Pancreas (tissue), 10 donors: ENCODE data around the gene OR6Y1. TPM values are rescaled to one million over a fixed set of nuclear protein-coding genes. Genes with fewer than 3 reads are reported as not detected.

Experiments used
- ATAC-seq, 4 donors: fragments of 200-7000 bp; cut with Tn5 transposase; one replicate each; pipeline versions ENCODE4 v1.8.0 to v1.9.1; 2020; ENCODE audit warnings: mild to moderate bottlenecking in 4 of 4, moderate library complexity in 4 of 4
- DNase-seq, 6 donors: peaks; one replicate each; pipeline ENCODE4 v3.0.0-alpha.2; 2020
- FAIRE-seq: peaks from 2 replicates; lab custom pipeline; 2012; peaks lifted over from hg19 to GRCh38; lab: Jason Lieb, UNC
- H3K27ac ChIP-seq, 4 donors: fragments of 200-600 bp; sonication (generic); 1 replicate in 3 of 4; 2 replicates in 1 of 4; pipeline versions ENCODE4 v1.5.0 to v1.8.0; 2020
- H3K27me3 ChIP-seq, 4 donors: fragments of 200-600 bp; one replicate each; pipeline ENCODE4 v1.8.0; 2021
- H3K36me3 ChIP-seq, 3 donors: fragments of 200-600 bp; sonication (generic) in 1 of 3; one replicate each; pipeline versions ENCODE4 v1.5.0 to v1.8.0; 2020 to 2021
- H3K4me1 ChIP-seq, 3 donors: fragments of 200-600 bp; one replicate each; pipeline ENCODE4 v1.8.0; 2021
- H3K4me3 ChIP-seq, 4 donors: fragments of 200-600 bp; sonication (generic) in 2 of 4; one replicate each; pipeline versions ENCODE4 v1.5.0 to v1.8.0; 2020 to 2021
- H3K9me3 ChIP-seq, 4 donors: fragments of 200-600 bp; one replicate each; pipeline ENCODE4 v1.8.0; 2021
- CTCF ChIP-seq, 4 donors: fragments of 200-600 bp; sonication (generic) in 3 of 4; IDR thresholded peaks; one replicate each; pipeline versions ENCODE4 v1.5.0 to v1.8.0; 2021; ENCODE audit warnings: antibody characterized with exemption in 4 of 4
- WGBS, 2 donors: extraction: QIAGEN DNeasy Blood & Tissue Kit; methylation state at CpG; one replicate each; pipeline ENCODE4 v1.1.7; 2013; 5-methylcytosine and 5-hydroxymethylcytosine counted together
- intact Hi-C, 3 donors: fragments of 100-400 bp; cut with DNase I; formaldehyde crosslinking; loops; one replicate each; pipeline versions ENCODE4 v1.11.1 to v1.14.2; 2022
- polyA plus RNA-seq, 2 donors: library from polyadenylated mRNA; stranded (reverse); fragments of 200-250 nt; gene quantifications; one replicate each; pipeline ENCODE4 v1.2.3, GENCODE V29; 2013
- total RNA-seq, 6 donors: library from RNA; stranded (reverse); fragmentation: NEBNext Ultra II Directional in 4 of 6; extraction: Animal tissue kit (Norgen Biotek cat#: 25700) in 4 of 6; gene quantifications; one replicate each; pipeline versions ENCODE4 v1.2.1 to v1.2.4, GENCODE V29; 2021 to 2023
- donor health status: healthy with polysubstance abuse.
- donor health status: DM: no; HTN: no; CAD: no; lungs with moderate emphysema.
- donor health status: DM: no; HTN: no; CAD: no.
- donor health status: control.
- donor health status: control.
- donor health status: Bipolar disorder and iron deficiency.
- donor health status: DM: yes; HTN: yes; CAD: no.
- donor health status: DM: no; HTN: no; CAD: no.
- donor health status: DM: no; HTN: no; CAD: no.
- donor health status: DM: yes; HTN: yes; CAD: no.

OR6Y1 gene
- total RNA-seq, result not detected
- polyA plus RNA-seq, result not detected

GRCh38 chr1:158554352-158554751 lies at the start of gene OR6Y1:
TSS of gene OR6Y1 (minus strand) at chr1:158554405. CDS start at chr1:158548105, 6,300 bp downstream.
- no peak for TF ChIP-seq CTCF (IDR thresholded peaks at IDR 0.05)
- WGBS, 2 donors, result 62 to 71% methylated on average over 3 of the region's 3 CpGs
- no peaks in the 10 kb centered on the region for H3K36me3 ChIP-seq
- intact Hi-C loops, result no loop called here
- no peaks in the 10 kb centered on the region for H3K27me3 ChIP-seq
- no peaks in the 10 kb centered on the region for H3K9me3 ChIP-seq
- H3K4me3 ChIP-seq, result no peak within 1 kb of the TSS
- FAIRE-seq (no peak), ATAC-seq (no peak), DNase-seq (no peak)
- H3K4me1 ChIP-seq, result no peaks in the 10 kb centered on the region
- H3K27ac ChIP-seq, result no peak within 1 kb of the TSS

- Histone ChIP-seq H3K27me3 (no peaks in the 10 kb centered on the region), H3K9me3 (peaks cover 0 to 6% (median 0%) of the 10 kb centered on the region in 4 donors), H3K4me1 (no peaks in the 10 kb centered on the region), H3K27ac (no peak overlapping the region), H3K36me3 (no peaks in the 10 kb centered on the region), H3K4me3 (no peak overlapping the region)
- DNase-seq (no peak), FAIRE-seq (no peak), ATAC-seq (no peak)
- no peak for TF ChIP-seq CTCF (IDR thresholded peaks at IDR 0.05)
- intact Hi-C loops, result no loop called here
- WGBS, 2 donors, result 35 to 88% methylated on average over 2 of the region's 2 CpGs
These were observed 46.5 kb upstream of the OR6Y1 start for GRCh38 chr1:158600735-158601134.

- no peak for DNase-seq
- intact Hi-C loops, result no loop called here
- no peak overlapping the region for H3K27ac ChIP-seq
- no peak for FAIRE-seq
- H3K36me3 ChIP-seq, result no peaks in the 10 kb centered on the region
- ATAC-seq, result no peak
- WGBS, 2 donors, result 58 to 75% methylated on average over 1 of the region's 1 CpG
- no peaks in the 10 kb centered on the region for H3K4me1 ChIP-seq
- TF ChIP-seq CTCF (IDR thresholded peaks at IDR 0.05), result no peak
- H3K27me3 ChIP-seq, result no peaks in the 10 kb centered on the region
- H3K9me3 ChIP-seq, result no peaks in the 10 kb centered on the region
- H3K4me3 ChIP-seq, result no peak overlapping the region
These were observed 32.7 kb upstream of the OR6Y1 start for GRCh38 chr1:158586942-158587341.

- 45 to 55% methylated on average over 4 of the region's 4 CpGs for WGBS, 2 donors
- H3K36me3 ChIP-seq, result no peaks in the 10 kb centered on the region
- ATAC-seq (no peak), FAIRE-seq (no peak), DNase-seq (no peak)
- H3K9me3 ChIP-seq, result no peaks in the 10 kb centered on the region
- H3K4me3 ChIP-seq, result no peak overlapping the region
- H3K27me3 ChIP-seq, result no peaks in the 10 kb centered on the region
- no peak for TF ChIP-seq CTCF (IDR thresholded peaks at IDR 0.05)
- intact Hi-C loops, result no loop called here
- H3K27ac ChIP-seq, result no peak overlapping the region
- no peaks in the 10 kb centered on the region for H3K4me1 ChIP-seq
These were observed 29.8 kb upstream of the OR6Y1 start for GRCh38 chr1:158583962-158584361.

- peaks cover 0 to 5% (median 2%) of the 10 kb centered on the region in 4 donors for H3K27me3 ChIP-seq
- H3K9me3 ChIP-seq, result no peaks in the 10 kb centered on the region
- WGBS, 2 donors, result 34 to 52% methylated on average over 1 of the region's 1 CpG
- no peak for DNase-seq
- H3K4me1 ChIP-seq, result no peaks in the 10 kb centered on the region
- FAIRE-seq, result no peak
- no peak within 1 kb of the TSS for H3K27ac ChIP-seq
- no peak within 1 kb of the TSS for H3K4me3 ChIP-seq
- intact Hi-C loops, result no loop called here
- ATAC-seq, result no peak
- TF ChIP-seq CTCF (IDR thresholded peaks at IDR 0.05), result no peak
- H3K36me3 ChIP-seq, result no peaks in the 10 kb centered on the region
These were observed 25.5 kb upstream of the OR6Y1 start, which contains the start of gene OR10X1 for GRCh38 chr1:158579733-158580132. TSS of gene OR10X1 (minus strand) at chr1:158579899. CDS start at chr1:158579899, 0 bp downstream.
